Measurements from ENCODE around the gene MYBPC2. TPM values are rescaled to one million over a fixed set of nuclear protein-coding genes. Genes with fewer than 3 reads are reported as not detected.
A peak's percentile ranks its signal among the peaks of the same experiment; 100 is the strongest.

The MYBPC2 gene
- total and polyA plus RNA-seq, 12 donors = 0.03 to 1.6 TPM; not detected in 10

DNA sequence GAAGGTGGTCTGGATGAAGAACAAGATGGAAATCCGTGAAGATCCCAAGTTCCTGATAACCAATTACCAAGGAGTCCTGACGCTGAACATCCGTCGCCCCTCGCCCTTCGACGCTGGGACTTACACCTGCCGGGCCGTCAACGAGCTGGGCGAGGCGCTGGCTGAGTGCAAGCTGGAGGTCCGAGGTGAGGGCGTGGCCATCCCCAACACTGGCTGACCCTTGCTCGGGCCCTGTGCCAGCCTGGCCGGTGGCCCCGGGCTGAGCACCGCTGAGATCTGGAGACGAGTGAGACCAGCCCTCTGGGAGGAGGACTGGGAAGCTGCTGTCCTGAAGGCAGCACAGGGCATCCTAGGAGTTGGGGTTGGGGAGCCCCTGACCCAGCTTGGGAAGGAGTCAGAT is 31.7 kb downstream of the MYBPC2 start:
- Histone ChIP-seq H3K27me3 (no peaks in the 10 kb centered on the region), H3K9me3 (replicated peaks in 1 of 3) (no peaks in the 10 kb centered on the region), H3K4me3 (no peak overlapping the region), H3K36me3 (replicated peaks in 1 of 2) (no peaks in the 10 kb centered on the region), H3K4me1 (replicated peaks in 1 of 2) (no peaks in the 10 kb centered on the region), H3K27ac (no peak overlapping the region)
- intact Hi-C loops (cut with DNase I) = loop anchor here (5.0 kb wide), 1 partner anchor 97 kb away; the partner anchor contains the start of gene NAPSA (in 2 of the 2)
- whole genome bisulfite sequencing, 4 donors = 73 to 80% (median 78%) methylated on average over 1 to 19 of the region's 19 CpGs
- TF ChIP-seq POLR2A (IDR thresholded peaks at IDR 0.05) = no peak
- TF ChIP-seq, protein P1, sequence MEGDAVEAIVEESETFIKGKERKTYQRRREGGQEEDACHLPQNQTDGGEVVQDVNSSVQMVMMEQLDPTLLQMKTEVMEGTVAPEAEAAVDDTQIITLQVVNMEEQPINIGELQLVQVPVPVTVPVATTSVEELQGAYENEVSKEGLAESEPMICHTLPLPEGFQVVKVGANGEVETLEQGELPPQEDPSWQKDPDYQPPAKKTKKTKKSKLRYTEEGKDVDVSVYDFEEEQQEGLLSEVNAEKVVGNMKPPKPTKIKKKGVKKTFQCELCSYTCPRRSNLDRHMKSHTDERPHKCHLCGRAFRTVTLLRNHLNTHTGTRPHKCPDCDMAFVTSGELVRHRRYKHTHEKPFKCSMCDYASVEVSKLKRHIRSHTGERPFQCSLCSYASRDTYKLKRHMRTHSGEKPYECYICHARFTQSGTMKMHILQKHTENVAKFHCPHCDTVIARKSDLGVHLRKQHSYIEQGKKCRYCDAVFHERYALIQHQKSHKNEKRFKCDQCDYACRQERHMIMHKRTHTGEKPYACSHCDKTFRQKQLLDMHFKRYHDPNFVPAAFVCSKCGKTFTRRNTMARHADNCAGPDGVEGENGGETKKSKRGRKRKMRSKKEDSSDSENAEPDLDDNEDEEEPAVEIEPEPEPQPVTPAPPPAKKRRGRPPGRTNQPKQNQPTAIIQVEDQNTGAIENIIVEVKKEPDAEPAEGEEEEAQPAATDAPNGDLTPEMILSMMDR (IDR thresholded peaks at IDR 0.05) = no peak
- no peak for DNase-seq

DNA sequence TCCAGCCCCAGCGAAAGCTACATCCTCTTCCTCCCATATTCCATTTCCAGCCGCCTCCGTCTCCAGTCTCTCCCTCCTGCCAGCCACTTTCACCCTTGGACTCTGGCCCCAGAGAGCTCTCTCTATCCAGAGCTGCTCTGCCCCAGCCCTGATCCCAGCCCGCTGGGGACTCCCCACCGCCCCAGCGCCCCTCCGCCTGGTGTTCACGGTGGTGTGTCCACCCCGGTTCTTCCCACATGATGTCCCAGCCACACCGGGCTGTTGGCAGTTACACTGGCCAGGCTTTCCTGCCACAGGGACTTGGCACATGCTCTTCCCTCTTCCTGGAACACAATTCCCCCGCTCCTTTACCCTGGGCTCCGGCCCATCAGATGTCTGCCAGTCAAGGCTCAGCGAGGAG is 32.3 kb downstream of the MYBPC2 start:
- no peak overlapping the region for H3K27ac ChIP-seq
- TF ChIP-seq, protein P1 (IDR thresholded peaks at IDR 0.05) = no peak
- no peak for TF ChIP-seq POLR2A (IDR thresholded peaks at IDR 0.05)
- 84 to 97% (median 87%) methylated on average over 10 to 13 of the region's 13 CpGs for WGBS, 4 donors
- no peaks in the 10 kb centered on the region for H3K36me3 ChIP-seq (replicated peaks in 1 of 2)
- DNase-seq = no peak
- no peaks in the 10 kb centered on the region for H3K27me3 ChIP-seq
- no peaks in the 10 kb centered on the region for H3K9me3 ChIP-seq (replicated peaks in 1 of 3)
- intact Hi-C loops (cut with DNase I) = loop anchor here (5.0 kb wide), 1 partner anchor 98 kb away; the partner anchor contains the start of gene NAPSA (in 2 of the 2)
- no peak overlapping the region for H3K4me3 ChIP-seq
- H3K4me1 ChIP-seq (replicated peaks in 1 of 2) = no peaks in the 10 kb centered on the region

DNA sequence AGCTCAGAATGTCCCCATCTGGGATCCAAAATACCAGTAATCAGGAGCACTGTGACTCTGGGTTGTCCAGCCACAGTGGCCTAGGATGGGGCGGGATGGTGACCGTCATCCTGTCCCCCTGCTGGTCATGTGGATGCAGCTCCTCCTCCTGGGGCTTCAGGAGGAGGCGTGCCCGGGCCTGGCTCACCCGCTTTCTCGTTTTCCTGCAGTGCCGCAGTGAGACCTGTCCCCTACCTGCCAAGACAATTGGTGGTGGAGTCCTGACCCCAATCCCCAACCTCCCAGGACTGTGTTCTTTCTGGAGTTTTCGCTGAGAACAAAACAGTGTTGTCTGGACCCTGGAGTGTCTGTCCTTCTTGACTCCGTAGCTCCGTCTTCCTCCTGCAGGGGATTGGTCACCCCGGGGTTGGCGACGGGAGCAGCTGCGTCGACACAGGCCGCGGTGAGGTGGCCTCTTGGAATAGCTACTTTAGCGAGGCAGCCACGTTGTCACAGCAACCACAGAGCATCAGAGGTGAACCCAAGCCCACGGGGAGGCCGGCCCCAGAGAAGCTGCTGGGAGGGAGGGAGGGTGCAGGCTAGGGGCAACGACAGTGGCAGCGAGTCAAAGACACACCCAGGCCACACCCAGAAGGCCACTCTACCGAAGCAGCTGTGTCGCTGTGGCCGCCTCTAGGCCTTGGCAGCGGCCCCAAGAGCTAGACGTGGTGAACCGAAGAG is 33.5 kb downstream of the MYBPC2 start:
- TF ChIP-seq POLR2A (IDR thresholded peaks at IDR 0.05) = no peak
- TF ChIP-seq, protein P1 (IDR thresholded peaks at IDR 0.05) = no peak
- no peak overlapping the region for H3K27ac ChIP-seq
- peak in 1 of 7 donors; percentile 70 for DNase-seq
- intact Hi-C loops (cut with DNase I) = no loop called here
- H3K27me3 ChIP-seq = no peaks in the 10 kb centered on the region
- H3K36me3 ChIP-seq (replicated peaks in 1 of 2) = no peaks in the 10 kb centered on the region
- H3K9me3 ChIP-seq (replicated peaks in 1 of 3) = no peaks in the 10 kb centered on the region
- no peaks in the 10 kb centered on the region for H3K4me1 ChIP-seq (replicated peaks in 1 of 2)
- 57 to 66% (median 59%) methylated on average over 7 to 29 of the region's 29 CpGs for WGBS, 4 donors
- H3K4me3 ChIP-seq = no peak overlapping the region

DNA sequence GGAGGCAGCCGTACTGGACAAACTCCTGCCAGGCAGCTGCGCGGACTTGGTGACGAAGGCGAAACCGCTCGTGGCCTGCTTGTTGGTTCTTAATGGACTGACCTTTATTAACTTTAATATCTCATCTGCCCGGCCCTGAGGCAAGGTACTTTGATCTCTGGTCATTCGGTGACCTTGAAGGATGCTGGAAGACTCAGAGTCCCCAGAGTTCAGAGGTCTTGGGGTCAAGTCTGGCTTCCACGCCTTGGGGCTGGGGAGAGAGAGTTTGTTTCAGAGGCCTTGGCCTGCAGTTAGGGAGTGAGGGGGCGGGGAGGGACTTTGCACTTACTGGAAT is 34.0 kb downstream of the MYBPC2 start:
- no peaks in the 10 kb centered on the region for H3K36me3 ChIP-seq (replicated peaks in 1 of 2)
- H3K4me1 ChIP-seq (replicated peaks in 1 of 2) = no peaks in the 10 kb centered on the region
- DNase-seq = no peak
- H3K9me3 ChIP-seq (replicated peaks in 1 of 3) = no peaks in the 10 kb centered on the region
- TF ChIP-seq POLR2A (IDR thresholded peaks at IDR 0.05) = no peak
- TF ChIP-seq, protein P1 (IDR thresholded peaks at IDR 0.05) = no peak
- WGBS, 4 donors = 79 to 94% (median 87%) methylated on average over 4 to 11 of the region's 11 CpGs
- no peak overlapping the region for H3K4me3 ChIP-seq
- no peak overlapping the region for H3K27ac ChIP-seq
- intact Hi-C loops (cut with DNase I) = no loop called here
- H3K27me3 ChIP-seq = no peaks in the 10 kb centered on the region
